GM18526 (cell line): Measurements from ENCODE around the gene SLC25A26.

Source experiments
- POLR2A ChIP-seq: IDR thresholded peaks from 3 replicates; pipeline ENCODE4 v1.6.1; 2011; ENCODE audit not compliant: insufficient read length; ENCODE audit errors: extremely low read depth

SLC25A26 gene

DNA sequence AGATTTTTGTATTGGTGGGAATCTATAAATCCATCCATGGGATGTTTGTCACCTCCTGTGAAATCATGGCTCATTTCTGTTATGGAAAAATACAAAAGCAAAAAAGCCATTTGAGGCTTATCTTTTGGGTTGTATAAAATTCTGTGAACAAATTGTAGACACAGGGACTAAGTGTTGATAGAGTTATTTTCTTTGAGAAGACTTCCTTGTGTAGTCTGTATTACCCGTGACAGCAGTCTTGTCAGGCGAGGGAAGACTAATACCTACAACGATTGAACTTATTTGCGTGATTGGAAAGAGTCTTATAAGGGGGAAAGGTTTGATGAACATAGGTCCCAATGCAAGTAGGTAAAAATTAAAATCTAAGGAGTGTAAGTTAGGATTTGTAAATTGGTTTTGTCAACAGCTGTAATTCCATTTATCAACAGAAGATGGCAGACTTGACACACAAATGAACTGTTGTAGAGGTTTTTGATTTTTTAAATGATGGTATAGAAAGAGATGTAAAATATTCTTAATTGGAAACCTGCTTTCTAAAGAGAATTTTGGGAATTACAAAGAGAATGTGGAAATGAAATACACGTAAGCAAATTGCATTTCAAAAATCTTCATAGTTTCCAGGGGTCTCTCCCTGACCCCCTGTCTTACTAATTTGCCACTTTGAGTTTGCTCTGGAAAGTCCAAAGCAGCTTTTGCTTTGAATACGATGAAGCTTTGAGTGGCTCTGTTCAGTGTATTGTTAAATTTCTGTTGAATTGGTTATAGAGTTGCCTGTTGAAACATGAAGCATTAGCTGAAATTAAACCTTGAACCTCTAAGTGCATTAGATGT is 33.2 kb downstream of the SLC25A26 start:
- no peak for TF ChIP-seq POLR2A

DNA sequence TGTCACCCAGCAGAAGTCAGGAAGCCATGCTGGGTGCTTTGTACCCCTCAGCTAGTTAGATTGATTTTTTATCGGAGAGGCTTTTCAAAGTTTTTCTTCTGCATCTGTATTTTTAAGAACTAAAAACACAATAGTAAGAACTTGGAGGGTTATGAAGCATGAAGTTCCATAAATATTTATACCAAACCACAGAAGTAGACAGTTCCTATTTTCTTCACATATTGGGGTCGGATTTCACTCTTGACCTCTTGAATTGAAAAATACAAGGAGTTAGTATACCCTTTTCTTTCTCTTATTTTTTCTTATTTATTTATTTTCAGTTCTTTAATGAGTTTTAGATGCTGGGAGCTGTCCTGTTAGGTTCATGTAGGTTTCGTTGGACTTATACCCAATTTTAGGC is 35.1 kb downstream of the SLC25A26 start:
- no peak for TF ChIP-seq POLR2A

DNA sequence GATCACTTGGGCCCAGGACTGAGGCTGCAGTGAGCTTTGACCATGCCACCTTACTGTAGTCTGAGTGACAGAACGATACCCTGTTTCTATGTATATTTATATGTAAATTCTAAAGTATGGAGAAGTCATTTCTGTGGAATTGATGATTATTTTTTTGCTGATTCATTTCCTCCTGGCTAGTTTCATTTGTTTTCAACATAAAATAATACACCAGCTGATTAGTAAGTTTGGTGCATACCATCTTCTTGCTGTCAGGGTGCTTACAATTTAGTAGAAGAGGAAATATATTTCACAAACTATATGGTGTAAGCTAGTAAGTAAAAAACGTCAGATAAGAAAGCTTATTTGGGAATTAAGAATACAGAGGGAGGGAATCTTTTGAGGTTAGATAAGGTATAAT is 36.0 kb downstream of the SLC25A26 start:
- no peak for TF ChIP-seq POLR2A

- TF ChIP-seq POLR2A: no peak
These were observed 38.9 kb downstream of the SLC25A26 start for GRCh38 chr3:66259566-66260255.

DNA sequence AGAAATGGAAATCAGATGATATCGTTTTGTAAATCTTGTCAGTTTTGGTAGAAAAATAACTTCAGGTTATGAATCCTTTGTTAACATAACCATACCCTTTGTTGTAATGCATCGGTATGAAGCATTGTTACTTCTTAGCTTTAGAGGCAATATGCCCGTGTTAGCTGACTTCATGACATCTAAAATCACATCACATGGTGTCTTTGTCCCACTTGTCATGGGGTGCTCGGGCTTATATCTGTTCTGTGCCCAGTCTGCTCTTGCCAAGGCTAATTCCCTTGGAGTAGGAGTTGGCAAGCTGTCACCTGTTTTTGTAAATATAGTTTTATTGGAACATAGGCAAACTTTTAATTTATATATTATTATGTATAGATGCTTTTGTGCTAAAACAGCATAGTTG is 39.6 kb downstream of the SLC25A26 start:
- TF ChIP-seq POLR2A: no peak

- no peak for TF ChIP-seq POLR2A
These were observed 40.6 kb downstream of the SLC25A26 start for GRCh38 chr3:66261355-66261754.

DNA sequence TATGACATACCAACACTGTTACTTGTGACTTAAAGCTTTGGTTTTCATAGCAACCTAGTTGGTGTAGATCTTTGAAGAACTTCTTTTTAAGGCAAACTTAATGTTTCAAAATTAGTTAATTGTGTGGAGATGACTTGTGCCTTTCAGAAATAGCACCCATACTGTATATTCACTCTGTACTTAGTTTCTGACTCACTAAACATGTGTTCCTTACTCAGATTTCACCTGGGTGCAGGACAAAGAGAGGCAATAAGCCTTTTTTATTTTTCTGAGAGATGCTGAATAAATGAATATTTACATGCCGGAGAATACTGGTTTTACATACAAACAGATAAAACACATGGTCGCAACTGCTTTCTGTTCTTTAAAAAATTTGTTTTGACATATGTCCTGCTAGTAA is 44.8 kb downstream of the SLC25A26 start:
- no peak for TF ChIP-seq POLR2A

DNA sequence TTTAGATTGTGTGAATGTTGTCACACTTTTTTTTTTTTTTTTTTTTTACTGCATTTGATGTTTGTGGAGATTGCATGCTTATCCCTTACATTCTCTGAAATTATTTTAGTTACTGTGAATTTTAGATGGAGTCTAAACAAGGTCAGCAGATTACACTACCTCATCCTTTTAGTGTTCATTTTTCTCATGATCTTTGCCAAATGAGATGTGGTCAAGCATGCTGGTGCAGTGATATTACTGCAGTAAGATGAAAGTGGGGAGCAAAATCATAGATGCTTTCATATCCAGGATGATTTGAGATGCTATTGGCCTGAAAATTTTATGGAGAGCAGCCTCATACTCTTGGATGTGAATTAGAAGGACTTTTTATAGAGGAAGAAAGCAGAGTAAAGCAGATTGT is 45.8 kb downstream of the SLC25A26 start:
- TF ChIP-seq POLR2A: no peak

DNA sequence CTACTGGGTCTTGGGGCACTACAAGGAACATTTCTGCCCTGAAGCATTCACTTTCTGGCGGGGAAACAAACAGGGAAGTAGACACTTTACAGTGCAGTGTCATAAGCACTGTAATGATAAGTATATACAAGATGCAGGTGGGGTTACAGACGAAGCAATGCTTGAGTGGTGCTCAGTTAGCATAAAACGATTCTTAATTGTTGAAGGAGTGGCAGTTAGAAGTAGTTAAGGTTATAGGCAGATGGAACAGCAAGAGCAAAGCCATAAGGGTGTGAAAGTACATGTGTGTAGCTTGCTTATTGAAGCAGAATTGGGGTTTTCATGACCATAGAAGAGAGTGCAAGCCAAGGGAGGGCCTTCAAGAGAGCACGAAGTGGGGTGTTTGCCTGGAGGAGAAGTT is 46.2 kb downstream of the SLC25A26 start:
- TF ChIP-seq POLR2A: no peak

DNA sequence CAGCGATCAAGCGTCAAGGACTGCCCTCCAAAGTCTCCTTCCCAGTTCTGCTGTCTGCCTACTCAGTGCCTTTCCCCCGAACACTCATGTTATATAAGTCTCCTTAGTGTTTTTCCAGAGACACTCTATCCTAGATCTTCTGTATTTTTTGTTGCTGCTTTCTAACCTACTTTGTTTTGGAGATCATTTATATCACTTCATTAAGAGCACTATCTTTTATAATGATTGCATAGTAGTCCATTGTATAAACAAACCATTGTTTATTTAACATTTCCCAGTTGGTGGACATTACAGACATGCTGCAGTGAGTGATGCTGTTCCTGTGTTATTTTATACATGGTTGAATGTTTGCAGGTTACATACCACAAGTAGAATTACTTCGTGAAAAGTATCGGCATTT is 47.1 kb downstream of the SLC25A26 start:
- no peak for TF ChIP-seq POLR2A

GRCh38 chr3:66268864-66269263 is 48.1 kb downstream of the SLC25A26 start:
- TF ChIP-seq POLR2A: no peak

- no peak for TF ChIP-seq POLR2A
These were observed 48.6 kb downstream of the SLC25A26 start for GRCh38 chr3:66269411-66269810.

DNA sequence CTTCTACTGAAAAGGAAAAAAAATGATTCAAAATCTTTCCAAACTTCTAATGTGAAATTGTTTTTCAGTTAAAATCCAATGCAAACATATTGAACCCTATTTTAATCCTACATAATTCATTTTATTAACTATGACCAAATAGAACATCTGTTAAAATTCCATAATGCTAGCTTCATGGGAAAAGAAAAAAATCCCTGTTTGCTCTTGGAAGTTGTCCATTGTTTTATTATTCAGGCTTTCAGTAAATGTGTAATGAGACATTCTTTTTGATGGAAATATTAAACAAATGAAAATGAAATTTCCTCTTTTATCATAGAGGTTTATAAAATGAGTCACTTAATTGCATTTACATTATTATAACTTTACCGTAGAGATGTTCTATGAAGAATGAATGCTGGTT is 49.5 kb downstream of the SLC25A26 start:
- no peak for TF ChIP-seq POLR2A

- no peak for TF ChIP-seq POLR2A
These were observed 49.9 kb downstream of the SLC25A26 start for GRCh38 chr3:66270701-66271100.

DNA sequence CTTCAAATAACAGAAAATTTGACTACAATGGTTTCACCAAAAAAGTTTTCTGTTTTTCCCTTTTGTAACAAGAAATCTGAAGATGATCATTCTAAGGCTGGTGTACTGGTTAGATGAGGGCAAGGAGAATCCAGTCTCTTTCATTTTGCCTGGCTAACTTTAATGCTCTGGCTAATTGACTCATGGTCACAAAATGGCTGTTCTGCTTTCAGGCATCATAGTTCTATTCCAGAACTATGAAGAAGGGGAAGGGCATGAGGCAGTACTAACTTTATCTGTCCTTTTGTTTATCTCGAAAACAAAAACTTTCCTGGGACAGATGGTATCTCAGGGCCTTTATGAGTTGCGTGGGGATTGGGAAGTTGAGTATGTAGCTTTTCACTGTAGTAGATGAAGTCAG is 50.4 kb downstream of the SLC25A26 start:
- TF ChIP-seq POLR2A: no peak

DNA sequence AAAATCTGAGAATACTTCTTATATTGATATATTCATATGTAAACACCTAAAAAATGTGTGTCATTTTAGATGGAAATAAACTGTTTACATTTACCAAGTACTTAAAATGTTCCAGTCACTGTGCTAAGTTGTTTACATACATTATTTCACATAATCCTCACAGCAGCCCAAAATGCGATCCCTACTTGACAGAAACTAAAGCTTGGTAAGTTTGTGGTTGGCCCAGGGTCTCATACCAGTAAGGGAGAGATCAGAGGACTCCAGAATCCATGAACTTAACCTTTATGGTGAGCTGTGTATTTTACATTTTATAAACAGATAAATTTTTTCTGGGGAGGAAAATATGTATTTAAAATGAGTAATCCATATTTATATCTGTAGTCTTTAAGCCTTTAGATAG is 51.2 kb downstream of the SLC25A26 start:
- no peak for TF ChIP-seq POLR2A
